ENCODE results near the gene RIMBP3B.
"Not testable (repeated sequence)": the region's sequence is repeated elsewhere in the genome, so short reads cannot be mapped to it uniquely, and the experiment has no call there.

Gene RIMBP3B

GRCh38 chr22:21383701-21384467, at the start of gene RIMBP3B:
TSS of gene RIMBP3B (plus strand) at chr22:21383751. CDS start at chr22:21383859, 108 bp downstream.
- not testable (repeated sequence) for DNase-seq (ENCODE audit: low read depth in 2 of 2)

- not testable (repeated sequence) for DNase-seq (ENCODE audit: low read depth in 2 of 2)
These were observed 26.0 kb upstream of the RIMBP3B start for GRCh38 chr22:21357527-21357926.

- DNase-seq (ENCODE audit: low read depth in 2 of 2): not testable (repeated sequence)
These were observed 23.0 kb upstream of the RIMBP3B start for GRCh38 chr22:21360525-21360924.

- DNase-seq (ENCODE audit: low read depth in 2 of 2): not testable (repeated sequence)
These were observed 21.1 kb upstream of the RIMBP3B start for GRCh38 chr22:21362473-21362872.

GRCh38 chr22:21363061-21363460, 20.5 kb upstream of the RIMBP3B start:
- not testable (repeated sequence) for DNase-seq (ENCODE audit: low read depth in 2 of 2)

- not testable (repeated sequence) for DNase-seq (ENCODE audit: low read depth in 2 of 2)
These were observed 19.7 kb upstream of the RIMBP3B start for GRCh38 chr22:21363803-21364202.

- DNase-seq (ENCODE audit: low read depth in 2 of 2): not testable (repeated sequence)
These were observed 19.2 kb upstream of the RIMBP3B start for GRCh38 chr22:21364362-21364761.

GRCh38 chr22:21365337-21365736, 18.2 kb upstream of the RIMBP3B start:
- not testable (repeated sequence) for DNase-seq (ENCODE audit: low read depth in 2 of 2)

GRCh38 chr22:21368603-21369310, 14.8 kb upstream of the RIMBP3B start:
- not testable (repeated sequence) for DNase-seq (ENCODE audit: low read depth in 2 of 2)

GRCh38 chr22:21375880-21376279, 7.7 kb upstream of the RIMBP3B start:
- not testable (repeated sequence) for DNase-seq (ENCODE audit: low read depth in 2 of 2)

GRCh38 chr22:21384468-21385357, 1.2 kb downstream of the RIMBP3B start:
- DNase-seq (ENCODE audit: low read depth in 2 of 2): not testable (repeated sequence)

- DNase-seq (ENCODE audit: low read depth in 2 of 2): not testable (repeated sequence)
These were observed 5.9 kb downstream of the RIMBP3B start for GRCh38 chr22:21389480-21389879.

- DNase-seq (ENCODE audit: low read depth in 2 of 2): not testable (repeated sequence)
These were observed 6.5 kb downstream of the RIMBP3B start for GRCh38 chr22:21390013-21390412.

GRCh38 chr22:21394613-21395012, 11.1 kb downstream of the RIMBP3B start:
- DNase-seq (ENCODE audit: low read depth in 2 of 2): not testable (repeated sequence)

- not testable (repeated sequence) for DNase-seq (ENCODE audit: low read depth in 2 of 2)
These were observed 17.8 kb downstream of the RIMBP3B start for GRCh38 chr22:21401197-21401969.

- not testable (repeated sequence) for DNase-seq (ENCODE audit: low read depth in 2 of 2)
These were observed 19.3 kb downstream of the RIMBP3B start for GRCh38 chr22:21402763-21403314.

- DNase-seq (ENCODE audit: low read depth in 2 of 2): not testable (repeated sequence)
These were observed 23.6 kb downstream of the RIMBP3B start for GRCh38 chr22:21407139-21407538.

- DNase-seq (ENCODE audit: low read depth in 2 of 2): not testable (repeated sequence)
These were observed 24.2 kb downstream of the RIMBP3B start for GRCh38 chr22:21407792-21408191.

GRCh38 chr22:21416375-21416774, 32.8 kb downstream of the RIMBP3B start:
- DNase-seq (ENCODE audit: low read depth in 2 of 2): not testable (repeated sequence)

GRCh38 chr22:21417227-21417746, 33.7 kb downstream of the RIMBP3B start, which contains the start of gene HIC2:
TSS of gene HIC2 (plus strand) at chr22:21417371. CDS start at chr22:21442832, 25,461 bp downstream.
- not testable (repeated sequence) for DNase-seq (ENCODE audit: low read depth in 2 of 2)
